MCF 10A (cell line): Measurements from ENCODE around the gene BAZ2B. TPM values are rescaled to one million over a fixed set of nuclear protein-coding genes. Genes with fewer than 3 reads are reported as not detected.

Experiments used
- BruUV-seq: library from RNA; stranded (reverse); fragments of 400-500 nt; replicated peaks from 2 replicates; lab custom pipeline; 2021; lab: Mats Ljungman, UMichigan
- CTCF ChIA-PET: fragments of 300-600 bp; sonication (Branson Sonifier 250); formaldehyde crosslinking; extraction: SDS; loops from one replicate; lab custom pipeline; 2021; ENCODE audit warnings: antibody characterized with exemption, inconsistent platforms; lab: Yijun Ruan, JAX
- POLR2A ChIA-PET: fragments of 300-600, 350-650 bp; sonication (Branson Sonifier 250); formaldehyde crosslinking; extraction: SDS; loops from one replicate; lab custom pipeline; 2020; ENCODE audit warnings: antibody characterized with exemption, inconsistent platforms; lab: Yijun Ruan, JAX
- DNase-seq: peaks from one replicate; pipeline ENCODE4 v3.0.0-alpha.2; 2018; ENCODE audit not compliant: unreplicated experiment
- H3K27ac Mint-ChIP-seq: one replicate; pipeline ENCODE4 v1.8.0; 2022; ENCODE audit warnings: mild to moderate bottlenecking, low read depth, mixed read lengths; ENCODE audit not compliant: unreplicated experiment
- H3K27me3 Mint-ChIP-seq: one replicate; pipeline ENCODE4 v1.8.0; 2022; ENCODE audit warnings: mixed read lengths; ENCODE audit not compliant: insufficient read depth, unreplicated experiment
- H3K36me3 Mint-ChIP-seq: one replicate; pipeline ENCODE4 v1.8.0; 2022; ENCODE audit warnings: mild to moderate bottlenecking, moderate library complexity, mixed read lengths; ENCODE audit not compliant: insufficient read depth, unreplicated experiment
- H3K4me1 Mint-ChIP-seq: one replicate; pipeline ENCODE4 v1.8.0; 2022; ENCODE audit warnings: mixed read lengths; ENCODE audit not compliant: insufficient read depth, unreplicated experiment
- H3K4me3 Mint-ChIP-seq: one replicate; pipeline ENCODE4 v1.8.0; 2022; ENCODE audit warnings: mild to moderate bottlenecking, moderate library complexity, mixed read lengths; ENCODE audit not compliant: unreplicated experiment
- H3K9me3 Mint-ChIP-seq: one replicate; pipeline ENCODE4 v1.8.0; 2022; ENCODE audit warnings: mixed read lengths; ENCODE audit not compliant: unreplicated experiment
- CTCF ChIP-seq: fragments of 200-600 bp; IDR thresholded peaks from one replicate; pipeline ENCODE4 v1.8.0; 2022; ENCODE audit warnings: antibody characterized with exemption, mild to moderate bottlenecking; ENCODE audit not compliant: unreplicated experiment
- intact Hi-C: fragments of 100-400 bp; cut with micrococcal nuclease; formaldehyde crosslinking; loops from 2 replicates; pipeline ENCODE4 v1.14.1; 2022
- total RNA-seq: library from RNA; stranded (reverse); gene quantifications from 2 replicates; pipeline ENCODE4 v1.2.3, GENCODE V29; 2022

BAZ2B gene
- total RNA-seq, 1 experiment from 2014 or later = 51.8 TPM

- ChIA-PET CTCF (interaction anchor here (0.6 kb wide), 1 partner anchor 14 kb away, joined by 3 read pairs; no protein-coding TSS in a partner anchor), POLR2A (no interaction called here)
- no peak for TF ChIP-seq CTCF
- DNase-seq = no peak
- H3K4me3 Mint-ChIP-seq = no peak overlapping the region
- H3K36me3 Mint-ChIP-seq = no peaks in the 10 kb centered on the region
- intact Hi-C loops = no loop called here
- H3K27ac Mint-ChIP-seq = no peak overlapping the region
- H3K27me3 Mint-ChIP-seq = no peaks in the 10 kb centered on the region
- no peaks in the 10 kb centered on the region for H3K4me1 Mint-ChIP-seq
- no TSS peak for BruUV-seq
- H3K9me3 Mint-ChIP-seq = peaks cover 7% of the 10 kb centered on the region
Measured at GRCh38 chr2:159647667-159648066, 31.3 kb upstream of the BAZ2B start.

GRCh38 chr2:159640176-159640575 lies 23.8 kb upstream of the BAZ2B start:
- POLR2A ChIA-PET = interaction anchor here (0.6 to 0.8 kb wide), 4 partner anchors 8 to 65 kb away, joined by 3 read pairs; no protein-coding TSS in a partner anchor
- no peaks in the 10 kb centered on the region for H3K36me3 Mint-ChIP-seq
- no peak for DNase-seq
- intact Hi-C loops = no loop called here
- peaks cover 10% of the 10 kb centered on the region for H3K4me1 Mint-ChIP-seq
- TF ChIP-seq CTCF = no peak
- no peaks in the 10 kb centered on the region for H3K27me3 Mint-ChIP-seq
- CTCF ChIA-PET = interaction anchor here (0.7 kb wide), 1 partner anchor 726 kb away, joined by 3 read pairs; no protein-coding TSS in a partner anchor
- H3K9me3 Mint-ChIP-seq = peaks cover 30% of the 10 kb centered on the region
- no TSS peak for BruUV-seq
- H3K27ac Mint-ChIP-seq = no peak overlapping the region
- H3K4me3 Mint-ChIP-seq = no peak overlapping the region

- BruUV-seq = no TSS peak
- no peak for TF ChIP-seq CTCF
- H3K36me3 Mint-ChIP-seq = no peaks in the 10 kb centered on the region
- ChIA-PET CTCF (no interaction called here), POLR2A (interaction anchor here (0.6 to 0.8 kb wide), 2 partner anchors 9 to 25 kb away, joined by 3 read pairs; no protein-coding TSS in a partner anchor)
- H3K4me1 Mint-ChIP-seq = peaks cover 10% of the 10 kb centered on the region
- intact Hi-C loops = no loop called here
- no peak overlapping the region for H3K4me3 Mint-ChIP-seq
- peaks cover 30% of the 10 kb centered on the region for H3K9me3 Mint-ChIP-seq
- DNase-seq = no peak
- no peak overlapping the region for H3K27ac Mint-ChIP-seq
- no peaks in the 10 kb centered on the region for H3K27me3 Mint-ChIP-seq
Measured at GRCh38 chr2:159639712-159640111, 23.4 kb upstream of the BAZ2B start.

GRCh38 chr2:159639071-159639470 lies 22.7 kb upstream of the BAZ2B start:
- Mint-ChIP-seq H3K27me3 (no peaks in the 10 kb centered on the region), H3K9me3 (peaks cover 30% of the 10 kb centered on the region), H3K36me3 (no peaks in the 10 kb centered on the region), H3K4me1 (peaks cover 10% of the 10 kb centered on the region), H3K27ac (no peak overlapping the region), H3K4me3 (no peak overlapping the region)
- DNase-seq = no peak
- no TSS peak for BruUV-seq
- ChIA-PET POLR2A (interaction anchor here (0.9 to 1.3 kb wide), 2 partner anchors 17 to 74 kb away, joined by 3 to 4 read pairs; partner anchors contain the start of gene MARCHF7), CTCF (interaction anchor here (0.9 kb wide), 1 partner anchor 30 kb away, joined by 3 read pairs; no protein-coding TSS in a partner anchor)
- no peak for TF ChIP-seq CTCF
- intact Hi-C loops = no loop called here
